Thyroid gland (tissue), 4 donors: ENCODE results near the gene ATXN7L1. TPM values are rescaled to one million over a fixed set of nuclear protein-coding genes. Genes with fewer than 3 reads are reported as not detected.

Source experiments
- DNase-seq, 2 donors: peaks; one replicate each; pipeline ENCODE4 v3.0.0-alpha.2; 2019
- H3K27ac ChIP-seq, 3 donors: fragments of 200-600 bp; sonication (generic); 1 replicate in 2 of 3; 2 replicates in 1 of 3; pipeline ENCODE4 v1.5.1; 2016 to 2019; ENCODE audit warnings: mild to moderate bottlenecking in 1 of 3, moderate library complexity in 1 of 3
- H3K27me3 ChIP-seq: fragments of 200-600 bp; sonication (generic); one replicate; pipeline ENCODE4 v1.5.1; 2019
- H3K36me3 ChIP-seq, 2 donors: fragments of 200-600 bp; sonication (generic); one replicate each; pipeline ENCODE4 v1.5.1; 2016 to 2019
- H3K4me1 ChIP-seq, 2 donors: fragments of 200-600 bp; sonication (generic); one replicate each; pipeline ENCODE4 v1.5.1; 2017 to 2019
- H3K4me3 ChIP-seq, 3 donors: fragments of 200-600 bp; sonication (generic); replicated peaks in 1 of 3; 1 replicate in 2 of 3; 2 replicates in 1 of 3; pipeline ENCODE4 v1.5.1; 2016; ENCODE audit warnings: mild to moderate bottlenecking in 1 of 3
- H3K9me3 ChIP-seq: fragments of 200-600 bp; sonication (generic); one replicate; pipeline ENCODE4 v1.5.1; 2017
- POLR2A ChIP-seq, 2 donors: fragments of 450-650 bp; IDR thresholded peaks; one replicate each; pipeline ENCODE4 v1.6.1; 2017; ENCODE audit warnings: antibody characterized with exemption in 2 of 2, mild to moderate bottlenecking in 2 of 2, moderate library complexity in 1 of 2
- WGBS, 2 donors: methylation state at CpG; one replicate each; pipeline ENCODE4 v1.1.5; 2017; 5-methylcytosine and 5-hydroxymethylcytosine counted together
- intact Hi-C: fragments of 100-400 bp; cut with DNase I; formaldehyde crosslinking; loops from one replicate; pipeline ENCODE4 v1.15.1; 2023
- total RNA-seq, 4 donors: library from RNA; depleted of rRNA; stranded (reverse); fragments of >200 nt; gene quantifications; one replicate each; pipeline ENCODE4 v1.2.3, GENCODE V29; 2016
- TF ChIP-seq, protein P1 (sequence below), 6 experiments: fragments of 200-600 bp in 3 of 6; fragments of 450-650 bp in 3 of 6; sonication (generic) in 3 of 6; IDR thresholded peaks; one replicate each; pipeline ENCODE4 v1.5.1; 2016 to 2019; ENCODE audit warnings: antibody characterized with exemption in 6 of 6, mild to moderate bottlenecking in 2 of 6, inconsistent platforms in 1 of 6, moderate library complexity in 1 of 6

The ATXN7L1 gene
- total RNA-seq, 4 donors from 2014 or later = 21.8 to 24.4 (median 22.8) TPM

DNA sequence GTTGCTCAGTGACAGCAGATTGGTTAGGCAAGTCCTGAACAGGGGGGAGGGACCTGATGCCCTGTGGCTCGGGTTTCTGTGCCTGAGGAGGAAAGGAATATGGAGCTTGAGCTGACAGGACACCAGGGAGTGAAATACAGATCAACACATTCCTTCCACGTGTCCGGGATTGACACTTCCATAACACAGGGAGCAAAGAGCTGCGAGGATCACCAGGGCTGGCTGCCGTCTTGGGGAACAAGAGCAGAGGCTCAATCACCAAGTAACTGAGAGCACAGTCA is 258.4 kb downstream of the ATXN7L1 start:
- Histone ChIP-seq H3K4me3 (no peak overlapping the region), H3K36me3 (peaks cover 18 to 21% of the 10 kb centered on the region in 2 donors), H3K4me1 (no peaks in the 10 kb centered on the region), H3K27me3 (no peaks in the 10 kb centered on the region), H3K9me3 (no peaks in the 10 kb centered on the region), H3K27ac (no peak overlapping the region)
- intact Hi-C loops = no loop called here
- TF ChIP-seq, protein P1, sequence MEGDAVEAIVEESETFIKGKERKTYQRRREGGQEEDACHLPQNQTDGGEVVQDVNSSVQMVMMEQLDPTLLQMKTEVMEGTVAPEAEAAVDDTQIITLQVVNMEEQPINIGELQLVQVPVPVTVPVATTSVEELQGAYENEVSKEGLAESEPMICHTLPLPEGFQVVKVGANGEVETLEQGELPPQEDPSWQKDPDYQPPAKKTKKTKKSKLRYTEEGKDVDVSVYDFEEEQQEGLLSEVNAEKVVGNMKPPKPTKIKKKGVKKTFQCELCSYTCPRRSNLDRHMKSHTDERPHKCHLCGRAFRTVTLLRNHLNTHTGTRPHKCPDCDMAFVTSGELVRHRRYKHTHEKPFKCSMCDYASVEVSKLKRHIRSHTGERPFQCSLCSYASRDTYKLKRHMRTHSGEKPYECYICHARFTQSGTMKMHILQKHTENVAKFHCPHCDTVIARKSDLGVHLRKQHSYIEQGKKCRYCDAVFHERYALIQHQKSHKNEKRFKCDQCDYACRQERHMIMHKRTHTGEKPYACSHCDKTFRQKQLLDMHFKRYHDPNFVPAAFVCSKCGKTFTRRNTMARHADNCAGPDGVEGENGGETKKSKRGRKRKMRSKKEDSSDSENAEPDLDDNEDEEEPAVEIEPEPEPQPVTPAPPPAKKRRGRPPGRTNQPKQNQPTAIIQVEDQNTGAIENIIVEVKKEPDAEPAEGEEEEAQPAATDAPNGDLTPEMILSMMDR (IDR thresholded peaks at IDR 0.05) = no peak
- TF ChIP-seq POLR2A (IDR thresholded peaks at IDR 0.05) = no peak
- DNase-seq = no peak
- 81 to 93% methylated on average over 5 of the region's 5 CpGs for whole genome bisulfite sequencing, 2 donors

DNA sequence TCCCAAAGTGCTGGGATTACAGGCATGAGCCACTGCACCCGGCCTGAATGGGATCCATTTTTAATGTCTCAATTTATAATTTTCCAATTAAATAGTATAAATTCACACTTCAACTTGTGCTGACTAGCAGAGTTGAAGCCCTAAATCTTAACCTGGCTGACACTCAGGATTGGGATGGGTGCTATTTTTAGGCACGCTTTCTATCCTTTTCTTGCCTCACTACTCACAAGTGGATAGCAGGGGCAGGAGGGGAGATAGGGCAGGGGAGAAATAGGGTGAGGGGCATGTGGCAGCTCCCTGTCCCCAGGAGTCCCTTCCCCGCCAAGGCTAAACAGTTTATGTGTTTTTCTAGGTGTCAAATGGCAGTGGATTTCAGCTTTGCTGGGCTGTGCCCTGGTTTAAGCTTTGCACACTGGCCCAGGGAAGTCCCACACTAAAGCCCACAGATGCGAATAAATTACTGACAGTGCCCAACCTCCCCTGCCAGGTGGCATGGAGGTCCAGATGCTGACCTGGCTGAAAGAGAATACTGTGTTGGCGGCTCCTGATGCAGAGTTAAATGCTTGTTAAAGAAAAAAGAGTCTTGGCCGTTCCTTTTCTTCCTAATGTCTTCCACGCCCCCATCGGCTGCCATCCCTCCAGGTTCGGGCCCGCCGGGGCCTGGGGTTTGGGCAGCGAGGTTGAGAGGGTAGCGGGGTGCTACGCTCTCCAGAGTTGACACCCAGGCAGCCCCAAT is 259.0 kb downstream of the ATXN7L1 start:
- H3K9me3 ChIP-seq = no peaks in the 10 kb centered on the region
- H3K4me3 ChIP-seq = no peak overlapping the region
- H3K27me3 ChIP-seq = no peaks in the 10 kb centered on the region
- intact Hi-C loops = no loop called here
- TF ChIP-seq, protein P1 (IDR thresholded peaks at IDR 0.05) = no peak
- no peak for TF ChIP-seq POLR2A (IDR thresholded peaks at IDR 0.05)
- no peak overlapping the region for H3K27ac ChIP-seq
- DNase-seq = no peak
- peaks cover 17 to 21% of the 10 kb centered on the region in 2 donors for H3K36me3 ChIP-seq
- no peaks in the 10 kb centered on the region for H3K4me1 ChIP-seq
- WGBS, 2 donors = 98 to 99% methylated on average over 14 of the region's 14 CpGs

DNA sequence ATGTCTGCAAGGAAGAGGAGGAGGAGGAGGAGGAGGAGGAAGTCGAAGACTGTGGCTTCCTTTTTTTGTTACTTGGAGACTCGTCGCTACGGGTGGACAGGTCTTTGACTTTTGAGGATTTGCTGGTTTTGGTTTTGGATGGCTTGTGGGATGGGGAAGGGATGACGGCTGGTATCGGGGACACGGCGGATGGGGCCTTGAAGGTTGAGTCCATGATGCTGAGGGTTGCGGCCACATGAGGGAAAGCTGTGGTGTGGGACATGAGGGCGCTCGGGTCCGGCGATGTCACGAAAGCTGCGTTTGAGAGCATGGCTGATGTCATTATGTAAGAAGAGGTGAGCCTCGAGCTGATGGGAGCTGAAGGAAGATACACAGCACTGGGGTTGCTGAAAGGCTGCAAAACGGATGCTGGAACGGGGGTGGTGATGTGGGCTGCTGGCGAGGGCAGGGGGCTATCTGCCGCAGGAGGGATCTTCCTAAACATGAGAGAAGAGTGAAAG is 262.0 kb downstream of the ATXN7L1 start:
- Histone ChIP-seq H3K27me3 (no peaks in the 10 kb centered on the region), H3K27ac (no peak overlapping the region), H3K9me3 (no peaks in the 10 kb centered on the region), H3K4me3 (no peak overlapping the region), H3K36me3 (peaks cover 12 to 21% of the 10 kb centered on the region in 2 donors), H3K4me1 (no peaks in the 10 kb centered on the region)
- intact Hi-C loops = no loop called here
- no peak for DNase-seq
- 94 to 95% methylated on average over 20 of the region's 20 CpGs for WGBS, 2 donors
- TF ChIP-seq, protein P1 (IDR thresholded peaks at IDR 0.05) = no peak
- no peak for TF ChIP-seq POLR2A (IDR thresholded peaks at IDR 0.05)

DNA sequence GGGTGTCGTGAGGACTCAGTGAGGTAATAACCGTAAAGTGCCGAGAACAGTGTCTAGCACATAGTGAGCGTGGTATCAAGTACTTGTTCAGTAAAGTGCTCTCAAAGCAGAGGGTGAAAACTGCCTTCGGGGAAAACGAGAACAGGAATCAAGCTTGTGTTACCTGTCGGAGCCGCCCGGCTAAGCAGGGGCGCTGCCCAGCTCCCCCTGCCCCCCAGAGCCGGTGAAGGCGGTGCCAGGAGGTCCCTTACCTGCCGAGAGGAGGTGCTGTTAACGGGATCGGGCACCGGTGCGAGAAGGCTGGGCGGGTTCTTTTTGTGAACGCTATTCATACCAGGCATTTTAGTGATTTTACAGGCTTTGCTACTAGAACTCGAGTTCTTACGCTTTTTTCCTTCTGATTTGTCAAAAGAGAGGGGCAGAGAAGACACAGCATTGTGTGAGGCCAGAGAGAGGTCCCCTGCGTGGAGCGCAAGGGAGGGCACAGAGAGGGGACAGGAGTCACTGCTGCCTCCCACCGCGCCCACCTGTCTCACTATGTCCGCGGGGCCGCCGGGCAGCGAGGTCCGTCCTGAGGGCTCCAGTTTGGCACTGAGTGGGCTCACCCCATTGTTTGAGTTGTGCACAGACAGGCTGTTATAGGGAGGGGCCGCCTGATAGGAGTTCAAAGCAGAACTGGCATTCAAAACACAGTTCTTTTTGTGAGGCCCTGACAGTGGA is 262.6 kb downstream of the ATXN7L1 start:
- intact Hi-C loops = no loop called here
- Histone ChIP-seq H3K4me1 (no peaks in the 10 kb centered on the region), H3K4me3 (no peak overlapping the region), H3K9me3 (no peaks in the 10 kb centered on the region), H3K36me3 (peaks cover 12 to 21% of the 10 kb centered on the region in 2 donors), H3K27me3 (no peaks in the 10 kb centered on the region), H3K27ac (no peak overlapping the region)
- WGBS, 2 donors = 95% methylated on average over 32 of the region's 32 CpGs
- DNase-seq = no peak
- no peak for TF ChIP-seq POLR2A (IDR thresholded peaks at IDR 0.05)
- TF ChIP-seq, protein P1 (IDR thresholded peaks at IDR 0.05) = no peak

DNA sequence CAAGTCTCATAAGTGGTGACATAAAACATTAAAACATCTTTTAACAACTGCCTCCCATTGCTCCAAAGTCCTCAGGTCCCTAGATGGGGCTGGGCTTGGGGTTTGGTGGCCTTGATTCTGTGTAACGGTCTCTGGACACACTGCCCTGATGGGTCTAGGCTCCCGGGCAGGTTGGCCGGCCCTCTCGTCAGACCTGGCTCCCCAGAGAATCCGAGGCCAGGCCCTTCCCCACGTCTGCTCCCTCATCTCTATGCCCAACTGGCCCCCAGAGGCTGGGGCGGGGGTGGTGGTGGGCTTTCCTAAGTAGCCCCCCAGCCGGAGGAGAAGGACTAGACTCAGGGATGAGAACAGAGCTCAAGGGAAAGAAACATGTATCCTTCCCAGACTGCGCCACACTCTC is 263.6 kb downstream of the ATXN7L1 start:
- WGBS, 2 donors = 93 to 100% methylated on average over 4 to 9 of the region's 9 CpGs
- H3K9me3 ChIP-seq = no peaks in the 10 kb centered on the region
- intact Hi-C loops = no loop called here
- H3K4me1 ChIP-seq = no peaks in the 10 kb centered on the region
- peaks cover 12 to 21% of the 10 kb centered on the region in 2 donors for H3K36me3 ChIP-seq
- DNase-seq = no peak
- H3K4me3 ChIP-seq = no peak overlapping the region
- TF ChIP-seq POLR2A (IDR thresholded peaks at IDR 0.05) = no peak
- TF ChIP-seq, protein P1 (IDR thresholded peaks at IDR 0.05) = no peak
- H3K27me3 ChIP-seq = no peaks in the 10 kb centered on the region
- no peak overlapping the region for H3K27ac ChIP-seq
